NCI-H1048 (cell line): Measurements from ENCODE around the gene TRAP1.
A peak's percentile ranks its signal among the peaks of the same experiment; 100 is the strongest.
"Not testable (repeated sequence)": the region's sequence is repeated elsewhere in the genome, so short reads cannot be mapped to it uniquely, and the experiment has no call there.

ENCODE experiments used
- DNase-seq: peaks from one replicate; lab custom pipeline; 2025; lab: John Stamatoyannopoulos, UW

The TRAP1 gene

GRCh38 chr16:3611146-3611975 lies 106.0 kb downstream of the TRAP1 start, which contains the start of gene SLX4:
Gene SLX4, minus strand, starts transcription at chr16:3611606. Its CDS starts 2,642 bp downstream, at chr16:3608964.
- DNase-seq, result peak; percentile 16

- no peak for DNase-seq
These were observed 106.6 kb downstream of the TRAP1 start for GRCh38 chr16:3610698-3611145.

GRCh38 chr16:3609895-3610697 lies 107.2 kb downstream of the TRAP1 start:
- no peak for DNase-seq

- not testable (repeated sequence) for DNase-seq
These were observed 108.3 kb downstream of the TRAP1 start for GRCh38 chr16:3608976-3609375.

GRCh38 chr16:3608069-3608468 lies 109.3 kb downstream of the TRAP1 start:
- DNase-seq, result no peak
